Activated naive CD8-positive, alpha-beta T cell treated with anti-CD3 and anti-CD28 coated beads, Interleukin-2, amount 50 U/mL, for 24 hours (primary cell): Measurements from ENCODE around the gene IGSF6.
A peak's percentile ranks its signal among the peaks of the same experiment; 100 is the strongest.

Source experiments
- ATAC-seq: fragments of 150-1000 bp; cut with Tn5 transposase; one replicate; pipeline ENCODE4 v1.10.0; 2021
- DNase-seq: peaks from one replicate; pipeline ENCODE4 v3.0.0; 2021
- H3K27ac Mint-ChIP-seq: one replicate; pipeline ENCODE4 v1.8.0; 2021; ENCODE audit warnings: mild to moderate bottlenecking, mixed read lengths
- H3K27me3 Mint-ChIP-seq: one replicate; pipeline ENCODE4 v1.8.0; 2021; ENCODE audit warnings: mixed read lengths
- H3K36me3 Mint-ChIP-seq: one replicate; pipeline ENCODE4 v1.8.0; 2021; ENCODE audit warnings: low read depth, mixed read lengths
- H3K4me1 Mint-ChIP-seq: one replicate; pipeline ENCODE4 v1.8.0; 2021; ENCODE audit warnings: mixed read lengths
- H3K4me3 Mint-ChIP-seq: one replicate; pipeline ENCODE4 v1.8.0; 2021; ENCODE audit warnings: mild to moderate bottlenecking, moderate library complexity, mixed read lengths
- H3K9me3 Mint-ChIP-seq: one replicate; pipeline ENCODE4 v1.8.0; 2021; ENCODE audit warnings: mixed read lengths

Gene IGSF6

GRCh38 chr16:21628772-21629171 lies 23.6 kb downstream of the IGSF6 start:
- ATAC-seq (no peak), DNase-seq (no peak)
- Mint-ChIP-seq H3K9me3 (no peaks in the 10 kb centered on the region), H3K27me3 (no peaks in the 10 kb centered on the region), H3K27ac (no peak overlapping the region), H3K36me3 (peaks cover 44% of the 10 kb centered on the region), H3K4me1 (peaks cover 44% of the 10 kb centered on the region), H3K4me3 (no peak overlapping the region)

- H3K9me3 Mint-ChIP-seq, result no peaks in the 10 kb centered on the region
- H3K36me3 Mint-ChIP-seq, result peaks cover 48% of the 10 kb centered on the region
- ATAC-seq (no peak), DNase-seq (no peak)
- H3K27ac Mint-ChIP-seq, result no peak overlapping the region
- peaks cover 41% of the 10 kb centered on the region for H3K4me1 Mint-ChIP-seq
- H3K27me3 Mint-ChIP-seq, result no peaks in the 10 kb centered on the region
- no peak overlapping the region for H3K4me3 Mint-ChIP-seq
Observed at GRCh38 chr16:21628121-21628726, 24.2 kb downstream of the IGSF6 start.

GRCh38 chr16:21626659-21627277 lies 25.6 kb downstream of the IGSF6 start:
- peaks cover 52% of the 10 kb centered on the region for H3K36me3 Mint-ChIP-seq
- peak; percentile 91 for ATAC-seq
- H3K4me1 Mint-ChIP-seq, result peaks cover 35% of the 10 kb centered on the region
- DNase-seq, result no peak
- H3K9me3 Mint-ChIP-seq, result no peaks in the 10 kb centered on the region
- H3K4me3 Mint-ChIP-seq, result no peak overlapping the region
- H3K27ac Mint-ChIP-seq, result peak overlapping the region; percentile 73
- H3K27me3 Mint-ChIP-seq, result no peaks in the 10 kb centered on the region

GRCh38 chr16:21625026-21625425 lies 27.4 kb downstream of the IGSF6 start:
- no peaks in the 10 kb centered on the region for H3K9me3 Mint-ChIP-seq
- H3K36me3 Mint-ChIP-seq, result peaks cover 52% of the 10 kb centered on the region
- DNase-seq (no peak), ATAC-seq (no peak)
- no peak overlapping the region for H3K4me3 Mint-ChIP-seq
- H3K4me1 Mint-ChIP-seq, result peaks cover 41% of the 10 kb centered on the region
- H3K27ac Mint-ChIP-seq, result no peak overlapping the region
- no peaks in the 10 kb centered on the region for H3K27me3 Mint-ChIP-seq

- Mint-ChIP-seq H3K4me1 (peaks cover 51% of the 10 kb centered on the region), H3K27ac (no peak overlapping the region), H3K36me3 (peaks cover 42% of the 10 kb centered on the region), H3K27me3 (no peaks in the 10 kb centered on the region), H3K4me3 (no peak overlapping the region), H3K9me3 (no peaks in the 10 kb centered on the region)
- ATAC-seq (no peak), DNase-seq (no peak)
Observed at GRCh38 chr16:21622545-21622944, 29.9 kb downstream of the IGSF6 start.

GRCh38 chr16:21620592-21620991 lies 31.8 kb downstream of the IGSF6 start:
- DNase-seq (no peak), ATAC-seq (no peak)
- Mint-ChIP-seq H3K27ac (no peak overlapping the region), H3K4me1 (peaks cover 41% of the 10 kb centered on the region), H3K9me3 (no peaks in the 10 kb centered on the region), H3K4me3 (no peak overlapping the region), H3K27me3 (no peaks in the 10 kb centered on the region), H3K36me3 (peaks cover 29% of the 10 kb centered on the region)

GRCh38 chr16:21619765-21620425 lies 32.5 kb downstream of the IGSF6 start:
- H3K4me3 Mint-ChIP-seq, result no peak overlapping the region

GRCh38 chr16:21618281-21618680 lies 34.1 kb downstream of the IGSF6 start:
- Mint-ChIP-seq H3K4me1 (peaks cover 39% of the 10 kb centered on the region), H3K4me3 (no peak overlapping the region), H3K36me3 (peaks cover 28% of the 10 kb centered on the region), H3K27ac (no peak overlapping the region), H3K27me3 (no peaks in the 10 kb centered on the region), H3K9me3 (no peaks in the 10 kb centered on the region)
- DNase-seq (no peak), ATAC-seq (no peak)

More at GRCh38 chr16:21619765-21620425, 32.5 kb downstream of the IGSF6 start:
- no peak for DNase-seq
- Mint-ChIP-seq H3K9me3 (no peaks in the 10 kb centered on the region), H3K27ac (no peak overlapping the region), H3K36me3 (peaks cover 23% of the 10 kb centered on the region), H3K4me1 (peaks cover 42% of the 10 kb centered on the region), H3K27me3 (no peaks in the 10 kb centered on the region)
- ATAC-seq, result no peak

GRCh38 chr16:21617607-21618006 lies 34.8 kb downstream of the IGSF6 start:
- H3K27me3 Mint-ChIP-seq, result no peaks in the 10 kb centered on the region
- ATAC-seq (no peak), DNase-seq (no peak)
- no peak overlapping the region for H3K4me3 Mint-ChIP-seq
- peaks cover 28% of the 10 kb centered on the region for H3K36me3 Mint-ChIP-seq
- no peak overlapping the region for H3K27ac Mint-ChIP-seq
- H3K9me3 Mint-ChIP-seq, result no peaks in the 10 kb centered on the region
- peaks cover 42% of the 10 kb centered on the region for H3K4me1 Mint-ChIP-seq

- Mint-ChIP-seq H3K4me3 (no peak overlapping the region), H3K27ac (no peak overlapping the region), H3K4me1 (peaks cover 54% of the 10 kb centered on the region), H3K9me3 (no peaks in the 10 kb centered on the region), H3K27me3 (no peaks in the 10 kb centered on the region), H3K36me3 (peaks cover 33% of the 10 kb centered on the region)
- no peak for ATAC-seq
- DNase-seq, result no peak
Observed at GRCh38 chr16:21614896-21615295, 37.5 kb downstream of the IGSF6 start.

- no peak for ATAC-seq
- H3K9me3 Mint-ChIP-seq, result no peaks in the 10 kb centered on the region
- H3K27me3 Mint-ChIP-seq, result no peaks in the 10 kb centered on the region
- peaks cover 58% of the 10 kb centered on the region for H3K4me1 Mint-ChIP-seq
- H3K27ac Mint-ChIP-seq, result no peak overlapping the region
- no peak overlapping the region for H3K4me3 Mint-ChIP-seq
- peaks cover 32% of the 10 kb centered on the region for H3K36me3 Mint-ChIP-seq
- no peak for DNase-seq
Observed at GRCh38 chr16:21613781-21614180, 38.6 kb downstream of the IGSF6 start.

- DNase-seq, result no peak
- no peaks in the 10 kb centered on the region for H3K9me3 Mint-ChIP-seq
- H3K27me3 Mint-ChIP-seq, result no peaks in the 10 kb centered on the region
- no peak for ATAC-seq
- H3K27ac Mint-ChIP-seq, result no peak overlapping the region
- peaks cover 62% of the 10 kb centered on the region for H3K4me1 Mint-ChIP-seq
- H3K36me3 Mint-ChIP-seq, result peaks cover 29% of the 10 kb centered on the region
- no peak overlapping the region for H3K4me3 Mint-ChIP-seq
Observed at GRCh38 chr16:21613361-21613760, 39.0 kb downstream of the IGSF6 start.

GRCh38 chr16:21611556-21612384 lies 40.6 kb downstream of the IGSF6 start:
- H3K4me3 Mint-ChIP-seq, result no peak overlapping the region
- H3K36me3 Mint-ChIP-seq, result peaks cover 25% of the 10 kb centered on the region
- DNase-seq (no peak), ATAC-seq (peak; percentile 45)
- H3K27me3 Mint-ChIP-seq, result no peaks in the 10 kb centered on the region
- peaks cover 74% of the 10 kb centered on the region for H3K4me1 Mint-ChIP-seq
- no peak overlapping the region for H3K27ac Mint-ChIP-seq
- no peaks in the 10 kb centered on the region for H3K9me3 Mint-ChIP-seq

- H3K27me3 Mint-ChIP-seq, result no peaks in the 10 kb centered on the region
- no peak overlapping the region for H3K27ac Mint-ChIP-seq
- H3K9me3 Mint-ChIP-seq, result no peaks in the 10 kb centered on the region
- no peak for DNase-seq
- peaks cover 79% of the 10 kb centered on the region for H3K4me1 Mint-ChIP-seq
- no peak for ATAC-seq
- H3K4me3 Mint-ChIP-seq, result no peak overlapping the region
- peaks cover 25% of the 10 kb centered on the region for H3K36me3 Mint-ChIP-seq
Observed at GRCh38 chr16:21611198-21611555, 41.2 kb downstream of the IGSF6 start.

- H3K4me3 Mint-ChIP-seq, result no peak overlapping the region
- no peaks in the 10 kb centered on the region for H3K9me3 Mint-ChIP-seq
- peaks cover 78% of the 10 kb centered on the region for H3K4me1 Mint-ChIP-seq
- no peak for DNase-seq
- H3K27ac Mint-ChIP-seq, result no peak overlapping the region
- H3K27me3 Mint-ChIP-seq, result no peaks in the 10 kb centered on the region
- H3K36me3 Mint-ChIP-seq, result peaks cover 25% of the 10 kb centered on the region
- ATAC-seq, result no peak
Observed at GRCh38 chr16:21610766-21611165, 41.6 kb downstream of the IGSF6 start.
